GM12801 (cell line): Measurements from ENCODE around the gene TAGAP.

ENCODE experiments used
- CTCF ChIP-seq: IDR thresholded peaks from one replicate; pipeline ENCODE4 v1.5.1; 2011; ENCODE audit warnings: control low read depth; ENCODE audit not compliant: insufficient read length; ENCODE audit errors: extremely low read depth

Gene TAGAP

GRCh38 chr6:159086033-159086618 is 41.3 kb upstream of the TAGAP start:
- no peak for TF ChIP-seq CTCF

- TF ChIP-seq CTCF, result no peak
Observed at GRCh38 chr6:159085396-159085895, 40.7 kb upstream of the TAGAP start.

- no peak for TF ChIP-seq CTCF
Observed at GRCh38 chr6:159084493-159085091, 39.8 kb upstream of the TAGAP start.

GRCh38 chr6:159083146-159083545 is 38.4 kb upstream of the TAGAP start:
- no peak for TF ChIP-seq CTCF

GRCh38 chr6:159082039-159082815 is 37.4 kb upstream of the TAGAP start:
- TF ChIP-seq CTCF, result no peak

GRCh38 chr6:159080217-159080976 is 35.6 kb upstream of the TAGAP start:
- TF ChIP-seq CTCF, result no peak

- no peak for TF ChIP-seq CTCF
Observed at GRCh38 chr6:159079367-159079766, 34.6 kb upstream of the TAGAP start.
